ENCODE measurements around the gene ARHGEF33. TPM values are rescaled to one million over a fixed set of nuclear protein-coding genes. Genes with fewer than 3 reads are reported as not detected.

Gene ARHGEF33
- total and polyA plus RNA-seq, 12 donors, result 0.06 to 0.99 (median 0.41) TPM

DNA sequence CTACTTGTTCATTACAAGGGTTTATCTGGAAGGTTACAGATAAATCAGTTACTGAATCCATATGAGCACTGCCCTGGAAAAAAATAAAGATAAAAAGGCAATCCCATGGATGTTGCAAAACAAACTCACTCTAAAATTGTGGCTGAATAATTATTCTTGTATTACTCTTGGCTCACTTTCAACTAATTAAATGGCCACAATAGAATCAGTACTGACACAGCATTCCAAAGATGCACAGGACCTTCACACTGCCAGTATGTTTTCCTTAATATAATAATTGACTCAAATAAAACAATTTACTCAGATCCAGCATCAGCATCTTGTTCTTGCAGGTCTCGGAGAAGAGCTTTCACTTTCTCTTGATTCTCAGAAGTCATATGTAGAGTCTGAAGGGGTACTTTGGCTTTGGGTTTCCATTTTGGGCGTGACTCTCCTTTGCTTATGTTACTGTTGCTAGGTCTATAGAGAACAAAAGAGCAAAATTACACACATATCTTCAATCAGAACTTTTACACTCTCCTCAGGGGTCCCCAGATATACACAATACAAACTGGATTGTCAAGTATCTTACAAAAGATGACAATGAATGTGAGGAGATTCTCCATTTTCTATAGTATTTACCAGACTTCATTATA lies 26.5 kb upstream of the ARHGEF33 start:
- ATAC-seq (no peak), DNase-seq (no peak)
- Histone ChIP-seq H3K27me3 (no peaks in the 10 kb centered on the region), H3K4me3 (no peak overlapping the region), H3K9me3 (no peaks in the 10 kb centered on the region), H3K27ac (no peak overlapping the region), H3K4me1 (no peaks in the 10 kb centered on the region), H3K36me3 (peaks cover 0 to 91% (median 37%) of the 10 kb centered on the region in 9 donors)
- intact Hi-C loops (cut with DNase I), result no loop called here
- TF ChIP-seq, protein P1, sequence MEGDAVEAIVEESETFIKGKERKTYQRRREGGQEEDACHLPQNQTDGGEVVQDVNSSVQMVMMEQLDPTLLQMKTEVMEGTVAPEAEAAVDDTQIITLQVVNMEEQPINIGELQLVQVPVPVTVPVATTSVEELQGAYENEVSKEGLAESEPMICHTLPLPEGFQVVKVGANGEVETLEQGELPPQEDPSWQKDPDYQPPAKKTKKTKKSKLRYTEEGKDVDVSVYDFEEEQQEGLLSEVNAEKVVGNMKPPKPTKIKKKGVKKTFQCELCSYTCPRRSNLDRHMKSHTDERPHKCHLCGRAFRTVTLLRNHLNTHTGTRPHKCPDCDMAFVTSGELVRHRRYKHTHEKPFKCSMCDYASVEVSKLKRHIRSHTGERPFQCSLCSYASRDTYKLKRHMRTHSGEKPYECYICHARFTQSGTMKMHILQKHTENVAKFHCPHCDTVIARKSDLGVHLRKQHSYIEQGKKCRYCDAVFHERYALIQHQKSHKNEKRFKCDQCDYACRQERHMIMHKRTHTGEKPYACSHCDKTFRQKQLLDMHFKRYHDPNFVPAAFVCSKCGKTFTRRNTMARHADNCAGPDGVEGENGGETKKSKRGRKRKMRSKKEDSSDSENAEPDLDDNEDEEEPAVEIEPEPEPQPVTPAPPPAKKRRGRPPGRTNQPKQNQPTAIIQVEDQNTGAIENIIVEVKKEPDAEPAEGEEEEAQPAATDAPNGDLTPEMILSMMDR (IDR thresholded peaks at IDR 0.05), result no peak
- WGBS, 2 donors, result 95 to 96% methylated on average over 2 of the region's 2 CpGs

DNA sequence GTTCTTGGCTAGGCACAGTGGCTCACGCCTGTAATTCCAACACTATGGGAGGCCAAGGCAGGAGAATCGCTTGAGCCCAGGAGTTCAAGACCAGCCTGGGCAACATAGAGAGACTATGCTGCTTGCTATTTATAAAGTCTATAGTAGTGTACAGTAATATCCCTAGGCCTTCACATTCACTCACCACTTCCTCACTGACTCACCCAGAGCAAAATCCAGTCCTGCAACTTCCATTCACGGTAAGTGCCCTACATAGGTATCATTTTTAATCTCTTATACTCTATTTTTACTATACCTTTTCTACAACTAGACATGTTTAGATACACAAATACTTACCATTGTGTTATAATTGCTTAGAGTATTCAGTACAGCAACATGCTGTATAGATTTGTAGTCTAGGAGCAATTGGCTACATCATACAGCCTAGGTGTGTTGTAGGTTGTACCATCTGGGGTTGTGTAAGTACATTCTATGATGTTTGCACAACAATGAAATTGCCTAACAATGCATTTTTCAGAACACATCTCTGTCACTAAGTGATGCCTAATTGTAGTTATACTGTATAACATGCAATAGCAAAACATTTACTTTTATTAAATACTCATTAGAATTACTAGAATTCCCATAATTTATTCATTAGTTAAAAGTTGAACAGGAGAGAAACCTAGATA lies 22.8 kb upstream of the ARHGEF33 start:
- DNase-seq (no peak), ATAC-seq (no peak)
- Histone ChIP-seq H3K9me3 (peaks cover 0 to 27% (median 11%) of the 10 kb centered on the region in 11 donors), H3K27ac (no peak overlapping the region), H3K4me3 (no peak overlapping the region), H3K27me3 (no peaks in the 10 kb centered on the region), H3K4me1 (no peaks in the 10 kb centered on the region), H3K36me3 (peaks cover 0 to 54% (median 10%) of the 10 kb centered on the region in 9 donors)
- TF ChIP-seq, protein P1 (IDR thresholded peaks at IDR 0.05), result no peak
- intact Hi-C loops (cut with DNase I), result no loop called here
- WGBS, 2 donors, result 96 to 99% methylated on average over 3 of the region's 3 CpGs

DNA sequence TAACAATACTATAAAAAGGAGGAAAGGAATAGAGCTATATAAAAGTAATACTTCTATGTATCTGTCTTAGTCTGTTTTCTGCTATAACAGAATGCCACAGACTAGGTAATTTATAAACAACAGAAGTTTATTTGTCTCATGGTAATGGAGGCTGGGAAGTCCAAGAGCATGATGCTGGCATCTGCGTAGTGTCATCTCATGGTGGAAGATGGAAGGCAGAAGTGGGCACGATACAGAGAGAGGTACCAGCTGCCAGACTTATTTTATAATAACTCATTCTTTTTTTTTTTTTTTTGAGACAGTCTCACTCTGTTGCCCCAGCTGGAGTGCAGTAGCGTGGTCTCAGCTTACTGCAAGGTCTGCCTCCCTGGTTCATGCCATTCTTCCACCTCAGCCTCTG lies 18.2 kb upstream of the ARHGEF33 start:
- Histone ChIP-seq H3K27ac (no peak overlapping the region), H3K36me3 (peaks cover 0 to 18% (median 4%) of the 10 kb centered on the region in 9 donors), H3K4me1 (peaks cover 0 to 14% (median 9%) of the 10 kb centered on the region in 9 donors), H3K4me3 (no peak overlapping the region), H3K27me3 (no peaks in the 10 kb centered on the region), H3K9me3 (peaks cover 0 to 36% (median 11%) of the 10 kb centered on the region in 11 donors)
- DNase-seq (no peak), ATAC-seq (no peak)
- WGBS, 2 donors, result 98 to 99% methylated on average over 3 of the region's 3 CpGs
- TF ChIP-seq, protein P1 (IDR thresholded peaks at IDR 0.05), result no peak
- intact Hi-C loops (cut with DNase I), result no loop called here

DNA sequence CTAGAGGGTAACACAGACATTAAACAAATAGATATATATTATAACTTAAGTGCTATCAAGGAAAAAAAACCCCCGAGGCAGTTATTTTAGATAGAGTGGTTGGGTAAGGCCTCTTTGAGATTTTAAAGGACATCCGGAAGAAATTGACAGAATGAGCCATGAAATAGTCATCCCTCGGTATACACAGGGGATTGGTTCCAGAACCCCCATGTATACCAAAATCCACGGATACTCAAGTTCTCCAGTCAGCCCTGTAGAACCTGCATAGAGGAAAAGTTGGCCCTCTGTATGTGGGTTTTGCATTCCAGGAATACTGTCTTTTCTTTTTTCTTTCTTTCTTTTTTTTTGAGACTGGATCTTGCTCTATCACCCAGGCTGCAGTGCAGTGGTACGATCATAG lies 15.9 kb upstream of the ARHGEF33 start:
- ATAC-seq, result no peak
- TF ChIP-seq, protein P1 (IDR thresholded peaks at IDR 0.05), result no peak
- DNase-seq, result no peak
- intact Hi-C loops (cut with DNase I), result no loop called here
- Histone ChIP-seq H3K36me3 (no peaks in the 10 kb centered on the region), H3K4me1 (peaks cover 0 to 19% (median 14%) of the 10 kb centered on the region in 9 donors), H3K4me3 (no peak overlapping the region), H3K27me3 (no peaks in the 10 kb centered on the region), H3K27ac (no peak overlapping the region), H3K9me3 (peaks cover 0 to 36% (median 11%) of the 10 kb centered on the region in 11 donors)
- WGBS, 2 donors, result 76% methylated on average over 5 of the region's 5 CpGs
